ENCODE measurements around the gene WDR90. TPM values are rescaled to one million over a fixed set of nuclear protein-coding genes. Genes with fewer than 3 reads are reported as not detected.

WDR90 gene
- total and polyA plus RNA-seq, 2 of the 13 experiments (the other 11 are each of a cell fraction or from before 2014, with no cell fraction given): 14.9 to 28.9 TPM

DNA sequence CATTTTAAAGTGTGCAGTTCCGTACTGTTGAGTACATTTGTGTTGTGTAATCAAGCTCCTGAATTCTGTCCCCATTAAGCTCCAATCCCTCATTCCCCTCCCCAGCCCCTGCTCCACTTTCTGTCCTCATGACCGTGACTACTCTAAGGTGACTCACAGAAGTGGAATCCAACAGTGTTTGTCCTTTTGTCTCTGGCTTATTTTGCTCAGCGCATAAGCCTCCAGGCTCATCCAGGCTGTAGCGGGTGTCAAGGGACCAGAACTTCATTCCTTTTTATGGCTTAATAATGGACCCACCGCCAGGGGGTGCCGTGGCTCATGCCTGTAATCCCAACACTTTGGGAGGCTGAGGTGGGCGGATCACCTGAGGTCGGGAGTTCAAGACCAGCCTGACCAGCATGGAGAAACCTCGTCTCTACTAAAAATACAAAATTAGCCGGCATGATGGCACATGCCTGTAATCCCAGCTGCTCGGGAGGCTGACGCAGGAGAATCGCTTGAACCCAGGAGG, 63.6 kb downstream of the WDR90 start (continued):
- TF ChIP-seq, protein P1, sequence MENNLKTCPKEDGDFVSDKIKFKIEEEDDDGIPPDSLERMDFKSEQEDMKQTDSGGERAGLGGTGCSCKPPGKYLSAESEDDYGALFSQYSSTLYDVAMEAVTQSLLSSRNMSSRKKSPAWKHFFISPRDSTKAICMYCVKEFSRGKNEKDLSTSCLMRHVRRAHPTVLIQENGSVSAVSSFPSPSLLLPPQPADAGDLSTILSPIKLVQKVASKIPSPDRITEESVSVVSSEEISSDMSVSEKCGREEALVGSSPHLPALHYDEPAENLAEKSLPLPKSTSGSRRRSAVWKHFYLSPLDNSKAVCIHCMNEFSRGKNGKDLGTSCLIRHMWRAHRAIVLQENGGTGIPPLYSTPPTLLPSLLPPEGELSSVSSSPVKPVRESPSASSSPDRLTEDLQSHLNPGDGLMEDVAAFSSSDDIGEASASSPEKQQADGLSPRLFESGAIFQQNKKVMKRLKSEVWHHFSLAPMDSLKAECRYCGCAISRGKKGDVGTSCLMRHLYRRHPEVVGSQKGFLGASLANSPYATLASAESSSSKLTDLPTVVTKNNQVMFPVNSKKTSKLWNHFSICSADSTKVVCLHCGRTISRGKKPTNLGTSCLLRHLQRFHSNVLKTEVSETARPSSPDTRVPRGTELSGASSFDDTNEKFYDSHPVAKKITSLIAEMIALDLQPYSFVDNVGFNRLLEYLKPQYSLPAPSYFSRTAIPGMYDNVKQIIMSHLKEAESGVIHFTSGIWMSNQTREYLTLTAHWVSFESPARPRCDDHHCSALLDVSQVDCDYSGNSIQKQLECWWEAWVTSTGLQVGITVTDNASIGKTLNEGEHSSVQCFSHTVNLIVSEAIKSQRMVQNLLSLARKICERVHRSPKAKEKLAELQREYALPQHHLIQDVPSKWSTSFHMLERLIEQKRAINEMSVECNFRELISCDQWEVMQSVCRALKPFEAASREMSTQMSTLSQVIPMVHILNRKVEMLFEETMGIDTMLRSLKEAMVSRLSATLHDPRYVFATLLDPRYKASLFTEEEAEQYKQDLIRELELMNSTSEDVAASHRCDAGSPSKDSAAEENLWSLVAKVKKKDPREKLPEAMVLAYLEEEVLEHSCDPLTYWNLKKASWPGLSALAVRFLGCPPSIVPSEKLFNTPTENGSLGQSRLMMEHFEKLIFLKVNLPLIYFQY (CRISPR knock-in tag; IDR thresholded peaks at IDR 0.05; ENCODE audit: borderline replicate concordance): 0 out of 2 replicates have a peak, but pooled peaks have one; percentile 30
- peak; percentile 97 for TF ChIP-seq FOSL2 (CRISPR knock-in tag; IDR thresholded peaks at IDR 0.05)

DNA sequence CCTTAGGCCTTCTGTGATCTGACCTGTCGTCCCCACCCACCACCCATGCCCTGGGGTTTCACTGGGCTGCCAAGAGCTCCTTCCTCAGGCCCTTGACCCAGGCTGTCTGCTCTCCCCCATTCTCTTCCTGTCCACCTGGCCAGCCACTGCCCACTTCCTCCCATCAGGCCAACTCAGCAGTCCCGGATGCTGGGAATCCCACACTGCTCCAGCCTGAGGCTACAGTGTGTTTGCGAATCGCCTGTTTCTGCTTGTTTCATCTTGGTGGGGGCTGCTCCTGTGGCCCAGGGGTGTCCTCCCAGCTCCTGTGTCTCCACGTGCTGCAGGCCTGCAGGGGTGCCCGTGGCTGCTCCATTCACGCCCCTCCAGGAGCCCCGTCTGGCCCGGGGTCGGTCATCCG, 64.9 kb downstream of the WDR90 start:
- H3K9me3 ChIP-seq (ENCODE audit: low read length): no peaks in the 10 kb centered on the region
- H3K36me3 ChIP-seq (replicated peaks in 1 of 2; ENCODE audit: control insufficient read depth in 1 of 2, insufficient read depth in 2 of 2, low read length in 2 of 2): no peaks in the 10 kb centered on the region
- WGBS (ENCODE audit: low lambda C conversion rate): 58% methylated on average over 8 of the region's 11 CpGs
- intact Hi-C loops (cut with micrococcal nuclease; ENCODE audit: unreplicated experiment) (no loop called here), in situ Hi-C loops (cut with HindIII; ENCODE audit: extremely low pct_ligation_motif_present, low pct_unique_long_range_greater_than_20kb) (loop anchor here (5.0 kb wide), 1 partner anchor 73 kb away; the partner anchor contains the start of genes CHTF18 and RPUSD1)
- DNase-seq (ENCODE audit: low spot score): no peak
- BruUV-seq (replicated peaks): no TSS peak
- CTCF ChIA-PET (ENCODE audit: low intra/inter-chr PET ratio, low total read pairs): interaction anchor here (2.1 kb wide), 1 partner anchor 71 kb away, joined by 13 read pairs; no protein-coding TSS in a partner anchor
- POLR2A ChIA-PET: interaction anchor here (1.2 to 1.5 kb wide), 2 partner anchors 37 to 74 kb away, joined by 3 read pairs; partner anchors contain the start of genes CHTF18 and RPUSD1
- no peak; the same call in 2 of the 3 replicates for ATAC-seq
- FAIRE-seq: no peak
- peaks cover 3% of the 10 kb centered on the region for H3K79me2 ChIP-seq (ENCODE audit: insufficient read depth, low read length)
- H3K4me1 ChIP-seq (ENCODE audit: insufficient read depth, low read length): peaks cover 38% of the 10 kb centered on the region
- no peak overlapping the region for H2AFZ ChIP-seq (ENCODE audit: low read length)
- peaks cover 5% of the 10 kb centered on the region for H4K20me1 ChIP-seq (ENCODE audit: insufficient read depth, low read length)
- H3K4me3 ChIP-seq (replicated peaks in 1 of 3; ENCODE audit: insufficient read depth in 1 of 3, low read depth in 2 of 3, low read length in 3 of 3): peak overlapping the region in 2 of 3 experiments; percentile 40 to 66; a peak in 3 of 6 replicates
- H3K27ac ChIP-seq (ENCODE audit: extremely low read length, insufficient read depth, low read length): no peak overlapping the region
- H3K27me3 ChIP-seq (ENCODE audit: control insufficient read depth in 1 of 2, insufficient read depth in 2 of 2, low read length in 2 of 2): peaks cover 2 to 24% of the 10 kb centered on the region in 2 experiments; a peak in 3 of 5 replicates
- H3K9ac ChIP-seq (ENCODE audit: insufficient read depth, low read depth, low read length): no peak overlapping the region
- peak overlapping the region; percentile 78 for H3K4me2 ChIP-seq (ENCODE audit: low read depth, low read length)
- TF ChIP-seq SRY (CRISPR knock-in tag; IDR thresholded peaks at IDR 0.05): 0 out of 2 replicates have a peak, but pooled peaks have one; percentile 3
- TF ChIP-seq, protein P2, sequence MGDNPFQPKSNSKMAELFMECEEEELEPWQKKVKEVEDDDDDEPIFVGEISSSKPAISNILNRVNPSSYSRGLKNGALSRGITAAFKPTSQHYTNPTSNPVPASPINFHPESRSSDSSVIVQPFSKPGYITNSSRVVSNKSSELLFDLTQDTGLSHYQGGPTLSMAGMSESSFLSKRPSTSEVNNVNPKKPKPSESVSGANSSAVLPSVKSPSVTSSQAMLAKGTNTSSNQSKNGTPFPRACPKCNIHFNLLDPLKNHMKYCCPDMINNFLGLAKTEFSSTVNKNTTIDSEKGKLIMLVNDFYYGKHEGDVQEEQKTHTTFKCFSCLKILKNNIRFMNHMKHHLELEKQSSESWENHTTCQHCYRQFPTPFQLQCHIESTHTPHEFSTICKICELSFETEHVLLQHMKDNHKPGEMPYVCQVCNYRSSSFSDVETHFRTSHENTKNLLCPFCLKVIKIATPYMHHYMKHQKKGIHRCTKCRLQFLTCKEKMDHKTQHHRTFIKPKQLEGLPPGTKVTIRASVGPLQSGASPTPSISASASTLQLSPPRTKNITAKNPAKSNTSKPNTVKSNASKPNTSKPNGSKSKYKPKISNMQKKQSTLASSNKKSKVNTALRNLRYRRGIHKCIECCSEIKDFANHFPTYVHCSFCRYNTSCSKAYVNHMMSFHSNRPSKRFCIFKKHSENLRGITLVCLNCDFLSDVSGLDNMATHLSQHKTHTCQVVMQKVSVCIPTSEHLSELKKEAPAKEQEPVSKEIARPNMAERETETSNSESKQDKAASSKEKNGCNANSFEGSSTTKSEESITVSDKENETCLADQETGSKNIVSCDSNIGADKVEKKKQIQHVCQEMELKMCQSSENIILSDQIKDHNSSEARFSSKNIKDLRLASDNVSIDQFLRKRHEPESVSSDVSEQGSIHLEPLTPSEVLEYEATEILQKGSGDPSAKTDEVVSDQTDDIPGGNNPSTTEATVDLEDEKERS (CRISPR knock-in tag; IDR thresholded peaks at IDR 0.05): no peak
- 0 out of 4 replicates have a peak, but pooled peaks of 1 of the 2 experiments have one; percentile 7 for TF ChIP-seq MAFK (conservative IDR thresholded peaks at IDR 0.05 in 1 of 2, IDR thresholded peaks at IDR 0.05 in 1 of 2; ENCODE audit: low read length in 2 of 2)
- TF ChIP-seq MIXL1 (CRISPR knock-in tag; IDR thresholded peaks at IDR 0.05): no peak
- no peak for TF ChIP-seq E2F1 (CRISPR knock-in tag; IDR thresholded peaks at IDR 0.05)
- no peak for TF ChIP-seq GTF2F1 (IDR thresholded peaks at IDR 0.05; ENCODE audit: low read length)
- no peak for TF ChIP-seq SATB2 (CRISPR knock-in tag; IDR thresholded peaks at IDR 0.05)
- no peak for TF ChIP-seq XRCC5 (optimal IDR thresholded peaks at IDR 0.05; ENCODE audit: low read length)
- no peak for TF ChIP-seq HOMEZ (CRISPR knock-in tag; IDR thresholded peaks at IDR 0.05; ENCODE audit: low read depth)
